K562 treated with DMSO at 1 percent for 48 hours (cell line): Measurements from ENCODE around the gene DCAF7. TPM values are rescaled to one million over a fixed set of nuclear protein-coding genes. Genes with fewer than 3 reads are reported as not detected.

ENCODE experiments used
- total RNA-seq: library from RNA; unstranded; fragments of 300-600 nt; gene quantifications from 2 replicates; pipeline ENCODE4 v1.2.3, GENCODE V29; 2022; ENCODE audit warnings: low replicate concordance; ENCODE audit errors: extremely low read depth

DCAF7 gene
- not detected in 2 replicates for total RNA-seq

GRCh38 chr17:63549946-63550816, at the start of gene DCAF7:
Gene DCAF7, plus strand, starts transcription at chr17:63550477. Its CDS starts 201 bp downstream, at chr17:63550678.

GRCh38 chr17:63523253-63523855, 26.9 kb upstream of the DCAF7 start, which contains the start of gene KCNH6:
Gene KCNH6, plus strand, starts transcription at chr17:63523358. Its CDS starts 56 bp downstream, at chr17:63523414.

GRCh38 chr17:63600569-63601438, 50.5 kb downstream of the DCAF7 start, which contains the start of gene TACO1:
Gene TACO1, plus strand, starts transcription at chr17:63600895. Its CDS starts 189 bp downstream, at chr17:63601084.

GRCh38 chr17:63621684-63622573, 71.7 kb downstream of the DCAF7 start, which contains the start of gene MAP3K3:
Gene MAP3K3, plus strand, starts transcription at chr17:63622417. Its CDS starts 343 bp downstream, at chr17:63622760.

Other genes with a start within 250 kb of the DCAF7 start
- not detected in 2 replicates for gene CYB561, start 104.2 kb upstream of the DCAF7 start, total RNA-seq
- not detected in 2 replicates for gene ACE, start 73.4 kb upstream of the DCAF7 start, total RNA-seq
- not detected in 2 replicates for gene KCNH6, start 27.1 kb upstream of the DCAF7 start, total RNA-seq
- gene TACO1, start 50.4 kb downstream of the DCAF7 start, total RNA-seq, result not detected in 2 replicates
- gene MAP3K3, start 71.9 kb downstream of the DCAF7 start, total RNA-seq, result not detected in 2 replicates
- not detected in 2 replicates for gene LIMD2, start 149.6 kb downstream of the DCAF7 start, total RNA-seq
- not detected in 2 replicates for gene STRADA, start 191.3 kb downstream of the DCAF7 start, total RNA-seq
- gene CCDC47, start 223.1 kb downstream of the DCAF7 start, total RNA-seq, result not detected in 2 replicates
- gene DDX42, start 223.7 kb downstream of the DCAF7 start, total RNA-seq, result not detected in 2 replicates